ENCODE data around the gene ELAVL4.

ELAVL4 gene

GRCh38 chr1:50246869-50247268, 138.1 kb downstream of the ELAVL4 start:
- DNase-seq (ENCODE audit: low read depth in 1 of 2, low spot score in 1 of 2): no peak

DNA sequence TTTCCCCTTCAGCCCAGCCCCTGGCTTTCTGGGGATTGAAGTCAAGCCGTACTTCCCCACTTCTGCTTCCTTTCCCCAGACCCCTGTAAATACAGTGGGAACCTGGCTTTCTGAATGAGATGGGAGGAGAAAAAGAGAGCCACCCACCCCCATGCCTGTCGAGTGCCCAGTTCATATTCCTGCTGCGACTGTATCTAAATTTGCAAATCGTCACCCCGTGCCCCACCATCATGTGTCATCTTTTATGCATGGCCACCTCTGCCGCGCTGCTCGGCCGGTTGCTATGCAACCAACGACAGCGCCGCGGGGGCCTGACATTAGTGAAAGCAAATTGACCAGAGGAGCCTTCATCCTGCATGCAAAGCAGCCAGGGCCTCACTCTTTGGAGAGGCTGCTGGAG, 143.0 kb downstream of the ELAVL4 start:
- no peak for DNase-seq (ENCODE audit: low read depth in 1 of 2, low spot score in 1 of 2)

- DNase-seq (ENCODE audit: low read depth in 1 of 2, low spot score in 1 of 2): no peak
These were observed 143.5 kb downstream of the ELAVL4 start for GRCh38 chr1:50252196-50252595.

Data from stimulated activated CD4-positive, alpha-beta T cell treated with anti-CD3 and anti-CD28 coated beads, Interleukin-15, amount 100 ng/mL, for 1 hour (primary cell).